NCI-H460 (cell line): Measurements from ENCODE around the gene ARHGAP4. TPM values are rescaled to one million over a fixed set of nuclear protein-coding genes. Genes with fewer than 3 reads are reported as not detected.

Experiments used
- DNase-seq: peaks from one replicate; pipeline ENCODE4 v3.0.0-alpha.2; 2016; ENCODE audit warnings: low read depth; ENCODE audit errors: extremely low read depth
- polyA plus RNA-seq: library from polyadenylated mRNA; depleted of rRNA; stranded (reverse); fragments of >200 nt; gene quantifications from 2 replicates; pipeline ENCODE4 v1.2.3, GENCODE V29; 2014; cell fraction: nucleus; rRNA removed
- total RNA-seq: library from RNA; depleted of rRNA; stranded (reverse); fragments of >200 nt; shearing (Covaris generic); gene quantifications from 2 replicates; pipeline ENCODE4 v1.2.3, GENCODE V29; 2014; rRNA removed

ARHGAP4 gene
- total RNA-seq, result 51.5 and 55.0 TPM in 2 replicates
- polyA plus RNA-seq, result 569 and 681 TPM in 2 replicates

DNA sequence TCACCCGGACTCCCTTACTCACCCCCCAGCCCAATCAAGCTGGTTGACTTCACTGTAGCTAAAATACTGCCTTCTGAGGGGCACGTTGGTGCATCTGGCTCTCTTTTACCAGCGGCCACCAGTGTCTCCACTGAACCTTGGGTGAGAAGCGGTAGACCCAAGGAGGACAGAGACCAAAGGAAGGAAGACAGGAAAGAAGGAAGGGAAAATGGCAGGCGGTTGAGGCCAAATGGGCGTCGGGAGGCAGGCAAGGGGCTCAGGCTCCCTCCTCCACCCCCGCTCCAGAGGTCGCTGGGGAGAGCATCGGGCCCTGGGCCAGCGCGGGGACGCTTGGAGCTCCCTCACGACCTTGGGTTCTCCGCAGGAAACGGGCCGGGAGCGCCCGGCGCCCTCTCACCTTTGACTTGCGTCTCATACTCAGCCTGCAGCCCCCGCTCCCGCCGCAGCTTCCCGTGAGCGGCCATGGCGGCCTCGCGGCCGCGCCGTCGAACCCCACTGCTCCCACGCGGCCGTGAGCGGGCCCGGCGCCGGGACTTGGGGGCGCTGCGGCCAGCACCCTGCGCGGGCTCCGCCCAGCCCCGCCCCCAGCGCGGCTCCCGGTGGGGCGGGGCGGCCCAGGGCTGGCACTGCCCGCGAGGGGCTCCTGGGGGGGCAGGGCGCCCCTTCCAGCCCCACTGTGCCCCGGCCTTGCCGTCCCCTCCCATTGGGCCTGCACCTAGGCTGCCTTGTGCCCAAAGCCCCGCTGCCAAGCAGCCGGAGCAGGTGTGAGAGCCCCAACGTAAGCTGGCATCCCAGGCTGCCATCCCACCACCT lies at the start of gene ARHGAP4:
Gene ARHGAP4, minus strand, starts transcription at position 526 of the 813 bp plus-strand sequence. Its CDS starts 62 bp downstream, at position 464.
- DNase-seq, result peak; percentile 46

DNA sequence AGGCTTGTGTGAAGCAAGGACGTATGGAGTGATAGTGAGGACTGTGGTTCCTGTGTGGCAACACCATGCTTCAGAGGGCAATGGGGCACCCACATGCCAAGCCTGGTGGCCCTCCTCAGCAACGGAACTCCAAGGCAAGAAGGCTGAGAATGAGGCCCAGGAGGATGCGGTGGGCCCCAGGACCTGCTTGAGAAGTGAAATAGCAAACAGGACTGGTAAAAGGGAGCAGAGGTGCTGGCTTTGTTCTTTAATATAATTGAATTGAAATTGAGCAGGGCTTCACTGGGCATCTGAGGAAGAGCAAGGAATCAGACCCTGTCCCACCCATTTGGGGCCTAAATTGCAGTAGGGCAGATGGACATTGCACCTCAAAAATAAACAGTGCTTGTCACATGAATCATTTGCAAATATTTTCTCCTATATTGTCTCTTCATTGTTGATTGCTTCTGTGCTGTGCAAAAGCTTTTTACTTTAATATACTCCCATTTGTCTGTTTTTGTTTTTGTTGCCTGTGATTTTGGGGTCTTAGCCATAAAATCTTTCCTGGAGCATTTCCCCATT lies 48.7 kb upstream of the ARHGAP4 start:
- DNase-seq, result no peak

- DNase-seq, result no peak
Measured at GRCh38 chrX:153974003-153974725, 48.1 kb upstream of the ARHGAP4 start.

DNA sequence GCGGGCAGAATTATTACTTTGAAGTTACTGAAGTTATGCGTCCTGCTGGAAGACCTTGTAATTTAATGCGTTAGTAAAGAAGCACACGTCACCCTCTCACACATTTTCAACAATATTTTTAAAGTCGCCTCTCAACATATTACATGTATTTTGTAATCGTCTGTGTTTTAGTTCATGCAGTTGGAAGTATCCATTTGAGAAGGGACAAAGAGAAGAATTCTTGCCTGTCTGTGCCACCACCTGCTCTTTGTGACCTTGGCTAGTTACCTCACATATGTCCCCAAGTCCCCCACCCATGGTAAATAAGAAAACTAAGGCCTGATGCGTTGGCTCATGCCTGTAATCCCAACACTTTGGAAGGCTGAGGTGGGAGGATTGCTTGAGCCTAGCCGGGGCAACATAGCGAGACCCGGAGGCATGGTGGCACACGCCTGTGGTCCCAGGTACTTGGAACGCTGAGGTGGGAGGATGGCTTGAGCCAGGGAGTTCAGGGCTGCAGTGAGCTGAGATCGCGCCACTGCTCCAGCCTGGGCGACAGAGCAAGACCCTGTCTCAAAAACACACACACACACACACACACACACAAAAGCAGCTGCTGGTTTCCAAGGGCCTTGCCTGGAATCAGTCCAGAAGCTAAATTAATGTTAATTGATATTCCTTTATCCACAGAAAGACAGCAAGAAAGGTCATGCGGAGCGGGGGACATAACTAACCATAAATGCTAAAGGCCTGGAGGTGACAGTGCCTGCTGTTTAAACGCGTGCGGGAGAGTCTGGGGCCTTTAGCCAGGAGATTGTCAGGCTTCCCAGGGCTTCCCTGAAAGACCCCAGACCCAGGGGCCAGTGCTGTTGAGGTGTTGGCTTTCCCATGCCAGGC lies 47.3 kb upstream of the ARHGAP4 start:
- no peak for DNase-seq

DNA sequence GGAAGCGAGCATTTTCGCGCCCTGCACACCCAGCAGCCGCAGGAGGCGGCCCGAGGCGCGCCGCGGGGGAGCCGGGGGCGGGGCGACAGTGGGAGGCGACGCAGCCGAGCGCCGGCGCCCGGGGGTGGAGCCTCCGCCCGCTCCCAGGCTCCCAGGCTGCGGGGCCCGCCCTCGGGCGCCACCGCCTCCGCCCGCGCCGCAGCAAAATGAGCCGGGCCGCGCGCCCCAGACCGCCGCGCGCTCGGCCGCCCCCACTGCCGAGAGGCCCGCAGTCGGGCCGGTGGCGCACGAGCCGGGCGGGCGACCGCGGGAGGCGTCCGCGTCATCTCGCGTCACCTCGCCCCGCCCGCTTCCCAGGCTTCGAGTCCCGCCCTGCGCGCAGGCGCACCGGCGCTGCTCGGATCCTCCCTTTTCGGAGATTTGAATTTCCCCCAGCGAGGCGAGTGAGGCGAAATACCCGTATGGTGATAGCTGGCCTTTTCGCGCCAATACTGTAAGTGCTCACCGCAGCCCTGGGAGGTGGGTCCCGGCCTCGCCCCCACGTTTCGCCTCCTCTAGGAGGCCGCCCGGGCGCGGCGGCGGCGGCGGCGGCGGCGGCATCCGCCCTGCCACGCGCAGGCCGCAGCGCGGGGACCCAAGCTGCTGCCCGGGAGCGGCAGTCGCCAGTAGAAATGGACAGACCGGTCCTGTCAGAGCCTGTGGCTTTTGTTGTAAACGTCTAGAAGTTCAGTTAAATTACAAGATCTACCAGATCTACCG lies 46.5 kb upstream of the ARHGAP4 start, which contains the start of gene TMEM187:
Gene TMEM187, plus strand, starts transcription at position 387 of the 759 bp plus-strand sequence. CDS start 9,309 bp downstream, outside the sequence.
- DNase-seq, result peak; percentile 89

- peak; percentile 92 for DNase-seq
Measured at GRCh38 chrX:153971450-153972367, 45.6 kb upstream of the ARHGAP4 start, which contains the start of gene HCFC1. Gene HCFC1 (minus strand): TSS chrX:153971818. CDS start chrX:153970840, 978 bp downstream.

GRCh38 chrX:153971124-153971449 lies 45.0 kb upstream of the ARHGAP4 start:
- DNase-seq, result peak; percentile 91

DNA sequence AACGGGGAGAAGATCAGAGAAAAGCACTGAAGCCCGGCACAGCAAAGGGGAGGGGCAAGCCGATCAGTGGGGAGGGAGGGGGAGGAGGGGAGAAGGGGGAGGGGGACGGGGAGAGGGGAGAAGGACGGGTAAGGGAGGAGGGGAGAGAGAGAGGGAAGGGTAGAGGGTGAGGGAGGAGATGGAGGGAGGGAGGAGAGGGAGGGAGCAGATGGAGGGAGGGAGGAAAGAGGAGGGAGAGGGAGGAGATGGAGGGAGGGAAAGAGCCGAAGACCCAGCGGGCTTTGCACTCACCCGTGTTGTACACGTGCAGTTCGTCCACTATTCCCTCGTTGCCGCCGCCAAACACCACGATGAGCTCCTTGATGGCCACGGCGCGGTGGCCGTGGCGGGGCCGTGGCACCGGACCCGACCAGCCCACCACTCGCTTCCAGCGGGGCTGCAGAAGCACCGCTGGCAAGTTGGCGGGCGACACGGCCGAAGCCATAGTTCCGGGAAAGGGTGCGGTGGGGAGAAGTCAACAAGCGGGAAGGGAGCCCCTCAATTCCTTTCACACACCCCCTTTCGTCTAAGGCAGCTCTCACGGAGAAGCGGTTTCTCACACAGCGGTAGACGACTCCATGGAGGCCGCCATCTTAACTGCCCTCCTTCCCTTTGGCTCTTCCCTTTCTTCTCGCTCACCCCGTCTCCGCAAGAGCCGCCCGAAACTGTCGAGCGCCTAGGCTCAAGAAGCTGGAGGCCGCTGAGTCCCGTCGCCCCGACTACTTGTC lies 44.5 kb upstream of the ARHGAP4 start:
- peak; percentile 62 for DNase-seq

DNA sequence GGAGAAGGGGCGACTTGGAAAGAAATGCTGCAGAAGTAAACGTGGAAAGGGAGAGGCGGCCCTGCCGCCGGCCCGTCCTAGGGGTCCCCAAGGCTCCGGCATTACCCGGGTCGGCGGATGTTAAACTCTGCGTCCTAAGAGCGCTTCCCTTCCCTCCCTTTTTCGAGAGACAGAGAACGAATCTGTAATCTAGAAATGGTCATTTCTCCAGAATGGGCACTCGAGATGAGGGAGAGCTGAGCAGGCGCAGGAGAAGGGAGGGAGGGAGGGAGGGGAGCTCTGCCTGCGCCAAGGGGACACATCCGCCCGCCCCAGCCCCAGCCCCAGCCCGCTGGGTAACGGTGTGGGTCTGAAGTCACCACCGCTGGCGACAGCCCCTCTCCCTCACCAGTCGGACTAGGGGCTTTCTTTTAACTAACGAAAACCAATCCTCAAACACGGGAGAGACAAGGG lies 43.9 kb upstream of the ARHGAP4 start:
- DNase-seq, result no peak

DNA sequence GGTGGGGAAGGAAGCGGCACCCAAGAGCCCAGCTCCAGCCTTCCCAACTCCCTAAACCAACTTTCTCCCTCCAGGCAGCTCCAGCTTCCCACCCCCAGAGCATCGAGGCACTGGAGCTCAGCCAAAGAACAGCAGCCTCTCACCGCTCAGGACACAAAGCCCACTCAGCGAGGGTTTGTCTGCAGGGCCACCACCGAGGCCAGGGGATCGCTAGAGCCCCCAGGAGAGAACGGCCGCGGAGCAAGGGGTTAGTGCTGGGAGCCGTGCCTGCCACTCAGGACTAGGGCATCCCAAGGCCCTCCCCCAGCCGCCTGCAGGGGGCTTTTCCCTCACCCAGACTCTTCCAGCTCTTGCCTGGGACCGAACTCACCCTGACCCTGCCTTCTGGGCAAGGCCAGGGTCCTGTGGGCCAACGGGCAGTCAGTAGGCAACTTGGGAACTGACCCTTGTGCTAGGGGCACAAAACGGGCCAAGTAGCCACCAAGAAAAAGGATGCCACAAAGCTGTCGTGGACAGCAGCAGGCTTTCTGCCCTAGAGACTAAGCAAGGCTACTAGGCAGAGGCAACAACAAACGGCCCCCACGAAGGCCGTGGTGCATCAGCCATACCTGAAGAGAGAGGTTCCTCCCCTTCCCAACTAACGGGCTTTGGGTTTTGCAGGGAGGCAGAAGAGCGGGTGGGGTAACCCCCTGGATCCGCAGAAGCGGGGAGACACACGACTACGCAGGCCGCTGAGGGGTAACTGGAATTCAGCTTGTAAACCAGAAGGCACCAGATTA lies 43.2 kb upstream of the ARHGAP4 start:
- no peak for DNase-seq

DNA sequence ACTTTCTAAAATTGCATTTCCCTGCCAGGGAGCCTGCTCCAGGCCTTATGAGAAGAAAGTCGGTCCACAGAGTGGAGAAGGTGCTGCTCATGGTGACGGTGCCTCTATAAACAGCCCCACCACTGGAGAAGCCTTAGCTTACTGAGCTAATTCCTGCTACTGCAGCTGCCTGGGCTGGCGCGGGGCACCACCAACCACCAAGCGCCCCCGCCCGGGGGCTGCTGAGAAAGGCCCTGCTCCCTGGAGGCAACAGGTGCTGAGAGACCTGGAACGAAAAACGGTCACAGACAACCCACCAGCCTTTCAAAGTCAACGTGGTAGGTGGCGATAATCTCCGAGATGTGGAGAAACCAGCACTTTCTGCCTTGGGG lies 42.7 kb upstream of the ARHGAP4 start:
- no peak for DNase-seq

GRCh38 chrX:153968255-153968654 lies 42.2 kb upstream of the ARHGAP4 start:
- no peak for DNase-seq

DNA sequence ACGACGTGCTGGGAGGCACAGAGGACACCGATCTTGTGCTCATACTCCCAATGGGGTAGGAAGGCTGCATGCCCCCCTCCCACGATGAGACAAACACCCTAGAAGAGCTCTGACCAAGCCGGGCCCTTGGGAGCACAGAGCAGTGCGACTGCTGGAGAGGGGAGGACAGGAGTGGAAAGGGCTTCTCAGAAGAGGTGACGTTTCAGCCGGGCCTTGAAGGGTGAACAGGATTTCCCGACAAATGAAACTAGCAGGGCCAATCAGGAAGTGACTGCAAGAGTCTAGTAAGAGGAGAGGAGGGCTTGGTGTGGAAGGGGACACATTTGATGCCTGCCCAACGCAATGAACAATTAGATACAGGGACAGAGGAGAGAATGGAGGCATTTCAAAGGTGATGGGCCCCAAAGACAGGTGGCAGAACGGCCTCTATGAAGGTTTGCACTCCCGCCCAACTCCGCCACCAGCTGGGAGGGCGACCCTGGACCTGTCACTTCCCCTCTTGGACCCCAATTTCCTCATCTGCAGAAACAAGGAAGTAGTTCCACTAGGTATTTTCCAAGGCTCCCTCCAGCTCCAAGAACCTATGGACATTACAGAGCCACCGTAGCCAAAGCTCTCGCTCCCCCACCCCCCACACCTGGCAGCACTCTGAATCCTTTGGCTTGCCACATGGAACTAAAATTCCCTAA lies 41.6 kb upstream of the ARHGAP4 start:
- no peak for DNase-seq

DNA sequence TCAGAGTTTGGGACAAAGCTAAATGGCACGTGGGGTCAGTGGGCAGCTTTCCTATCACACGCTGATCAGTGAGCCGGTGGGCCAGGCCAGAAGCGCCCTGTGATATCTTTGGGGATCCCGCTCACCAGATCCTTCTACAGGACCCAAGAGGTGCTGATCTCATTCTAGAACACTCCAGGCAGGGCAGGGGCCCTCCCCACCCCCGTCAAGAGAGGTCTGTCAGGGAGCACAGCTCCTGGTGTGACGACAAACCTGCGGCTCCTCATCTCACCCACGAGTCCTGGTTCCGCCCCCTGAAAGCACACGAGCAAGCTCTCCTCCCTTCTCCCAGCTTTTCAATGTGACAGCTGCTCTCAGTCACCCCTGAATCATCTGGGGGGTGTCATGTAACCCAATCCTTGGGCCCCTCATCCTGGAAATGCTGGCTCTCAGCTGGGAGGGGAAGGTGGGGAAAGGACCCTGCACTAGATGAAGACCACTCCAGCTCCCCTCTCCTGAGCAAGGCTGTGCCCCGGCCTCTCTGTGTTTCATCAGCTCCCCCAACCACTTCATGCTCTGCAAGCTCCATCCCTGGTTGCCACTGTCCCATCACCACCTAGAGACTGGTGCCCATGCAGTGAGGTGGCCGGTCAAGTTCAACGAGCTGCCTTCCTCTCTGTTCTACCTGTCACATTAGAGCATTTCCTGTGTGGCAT lies 40.9 kb upstream of the ARHGAP4 start:
- no peak for DNase-seq

DNA sequence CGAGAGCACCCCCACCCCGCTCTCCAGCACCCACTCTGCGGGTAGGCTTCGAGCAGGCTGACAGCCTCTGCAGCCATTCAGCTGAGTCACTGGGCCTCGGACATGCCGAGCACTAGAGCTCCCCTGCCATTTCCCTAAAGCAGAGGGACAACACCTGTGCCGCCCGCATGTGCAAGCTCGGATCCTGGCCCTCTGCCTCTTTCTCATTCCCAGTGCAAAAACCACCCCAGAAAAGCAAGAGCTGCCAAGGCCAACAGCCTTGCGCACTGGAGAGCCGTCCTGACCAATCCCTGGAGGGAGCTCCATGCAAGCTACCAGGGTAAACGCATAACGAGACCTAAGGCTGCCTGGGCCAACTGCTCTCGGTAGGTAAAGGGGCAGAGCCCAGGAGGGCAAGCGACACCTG lies 40.2 kb upstream of the ARHGAP4 start:
- DNase-seq, result no peak

DNA sequence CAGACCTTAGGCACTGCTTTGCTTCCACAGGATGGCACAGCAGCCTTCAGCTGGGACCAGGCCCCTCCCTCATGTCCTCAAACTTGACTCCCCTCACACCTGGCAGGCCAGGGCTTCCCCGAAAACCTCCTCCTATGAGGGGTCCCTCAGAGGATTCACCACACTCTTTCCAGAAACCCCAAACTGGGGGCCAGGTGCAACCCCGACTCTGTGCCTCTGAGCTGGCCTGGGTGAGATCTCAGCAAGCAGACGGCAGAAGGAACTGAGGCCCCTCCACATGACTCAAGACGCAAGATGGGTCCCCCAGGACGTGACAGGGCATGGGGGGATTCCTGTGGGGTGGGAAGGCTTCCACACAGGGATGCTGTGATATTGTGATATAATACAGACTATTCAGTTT lies 39.3 kb upstream of the ARHGAP4 start:
- DNase-seq, result no peak
